Stimulated activated CD8-positive, alpha-beta memory T cell treated with anti-CD3 and anti-CD28 coated beads, Interleukin-7, amount 100 ng/mL, for 4 hours (primary cell): ENCODE measurements around the gene RAB18.
"Not testable (repeated sequence)": the region's sequence is repeated elsewhere in the genome, so short reads cannot be mapped to it uniquely, and the experiment has no call there.

ENCODE experiments used
- DNase-seq, 2 donors: peaks; one replicate each; pipeline ENCODE4 v3.0.0-alpha.2; 2020; ENCODE audit warnings: low read depth in 2 of 2

The RAB18 gene

DNA sequence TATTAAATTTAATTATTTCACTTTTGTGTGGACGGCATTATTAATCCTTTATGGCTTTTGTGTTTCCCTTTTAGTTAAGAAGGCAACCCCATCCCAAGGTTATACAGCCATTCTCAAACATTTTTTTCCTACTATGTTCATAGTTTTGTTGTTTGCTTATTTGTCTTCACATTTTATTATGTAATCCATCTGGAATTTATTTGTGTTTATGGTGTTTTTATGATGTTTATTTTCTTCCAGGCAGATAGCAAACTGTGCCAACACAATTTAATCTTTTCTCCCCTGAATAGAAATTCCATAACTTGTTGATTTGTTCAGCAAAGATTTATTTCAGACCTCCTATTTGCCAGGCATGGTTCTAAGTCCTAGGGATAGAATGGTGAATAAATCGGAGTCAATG is 42.9 kb downstream of the RAB18 start:
- DNase-seq = no peak

DNA sequence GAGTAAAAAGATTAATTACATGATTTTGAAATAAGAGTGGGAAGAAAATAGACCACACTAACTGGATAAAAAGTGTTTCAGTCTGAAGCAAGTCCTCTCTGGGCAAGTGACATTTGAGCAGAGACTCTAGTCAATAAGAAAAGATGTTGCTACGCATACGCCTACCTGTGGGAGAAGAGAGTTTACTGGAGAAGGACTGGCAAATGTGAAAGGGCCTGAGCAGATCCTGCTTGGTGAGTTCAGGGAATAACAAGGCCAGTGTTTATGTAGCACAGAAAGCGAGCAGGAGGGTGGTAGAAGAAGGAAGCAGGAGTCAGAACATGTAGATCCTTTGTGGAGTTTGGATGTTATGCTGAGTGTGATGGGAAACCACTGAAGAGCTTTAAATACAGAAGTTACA is 43.4 kb downstream of the RAB18 start:
- no peak for DNase-seq

DNA sequence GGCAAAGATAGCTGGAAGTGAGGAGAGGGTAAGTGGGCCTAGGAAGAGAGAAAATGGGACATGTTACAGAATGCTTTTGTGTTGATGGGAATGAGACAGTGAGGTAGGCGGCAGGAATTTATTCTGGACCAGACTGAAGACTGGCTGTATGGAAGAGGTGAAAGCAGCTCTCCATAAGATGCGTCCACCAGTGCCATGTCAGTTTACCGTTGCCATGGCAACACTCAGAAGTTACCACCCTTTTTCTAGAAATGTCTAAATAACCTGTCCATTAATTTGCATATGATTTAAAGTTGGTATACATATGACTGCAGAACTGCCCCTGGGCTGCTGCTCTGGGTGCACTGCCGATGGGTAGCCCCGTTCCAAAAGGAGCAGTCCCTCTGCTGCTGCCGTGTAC is 46.7 kb downstream of the RAB18 start:
- DNase-seq = no peak

DNA sequence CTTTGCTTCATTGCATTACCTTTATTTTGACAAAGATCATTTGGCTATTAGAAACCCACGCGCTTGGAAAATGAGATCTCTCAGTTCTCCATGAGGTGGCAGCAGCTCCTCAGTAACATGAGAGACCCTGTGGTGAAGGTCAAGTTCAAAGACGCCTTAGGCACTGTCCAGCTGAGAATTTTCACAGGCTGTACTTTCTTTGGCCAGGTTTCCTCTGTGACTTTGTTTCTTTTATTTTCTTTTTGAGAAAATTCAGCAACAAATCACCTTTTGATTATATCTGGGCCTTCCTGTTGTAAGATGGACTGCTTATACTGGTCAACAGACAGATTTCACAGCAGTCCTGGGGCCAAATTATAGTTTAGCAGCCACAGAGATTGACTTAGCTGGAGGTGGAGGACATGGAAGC is 54.5 kb downstream of the RAB18 start:
- no peak for DNase-seq

DNA sequence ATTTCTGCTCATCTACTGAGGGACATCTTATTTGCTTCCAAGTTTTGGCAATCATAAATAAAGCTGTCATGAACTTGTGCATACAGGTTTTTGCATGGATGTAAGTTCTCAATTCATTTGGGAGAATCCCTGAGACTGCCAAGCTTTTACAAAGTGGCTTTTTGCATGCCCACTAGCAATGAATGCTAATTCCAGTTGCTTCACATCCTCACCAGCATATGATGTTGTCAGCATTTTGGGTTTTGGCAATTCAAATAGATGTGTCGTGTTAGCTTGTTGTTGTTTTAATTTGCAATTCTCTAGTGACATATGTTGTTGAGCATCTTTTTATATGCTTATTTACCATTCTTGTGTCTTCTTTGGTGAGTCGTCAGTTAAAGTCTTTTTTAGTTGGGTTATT is 57.2 kb downstream of the RAB18 start:
- DNase-seq = no peak

DNA sequence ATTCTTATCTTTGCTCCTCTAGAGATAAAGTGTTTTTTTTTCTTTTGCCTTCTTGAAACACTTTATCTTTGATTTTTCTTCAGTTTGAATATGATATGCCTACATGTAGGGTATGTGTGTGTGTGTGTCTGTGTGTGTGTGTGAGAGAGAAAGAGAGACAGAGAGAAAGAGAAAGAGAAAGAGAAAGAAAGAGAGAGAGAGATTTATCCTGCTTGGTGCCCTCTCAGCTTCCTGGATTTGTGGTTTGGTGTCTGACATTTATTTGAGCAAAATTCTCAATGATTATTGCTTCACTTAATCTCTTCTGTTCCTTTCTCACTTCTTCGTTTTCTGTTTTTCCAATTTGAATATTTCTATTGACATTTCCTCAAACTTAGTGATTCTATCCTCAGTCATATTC is 60.3 kb downstream of the RAB18 start:
- DNase-seq = no peak

DNA sequence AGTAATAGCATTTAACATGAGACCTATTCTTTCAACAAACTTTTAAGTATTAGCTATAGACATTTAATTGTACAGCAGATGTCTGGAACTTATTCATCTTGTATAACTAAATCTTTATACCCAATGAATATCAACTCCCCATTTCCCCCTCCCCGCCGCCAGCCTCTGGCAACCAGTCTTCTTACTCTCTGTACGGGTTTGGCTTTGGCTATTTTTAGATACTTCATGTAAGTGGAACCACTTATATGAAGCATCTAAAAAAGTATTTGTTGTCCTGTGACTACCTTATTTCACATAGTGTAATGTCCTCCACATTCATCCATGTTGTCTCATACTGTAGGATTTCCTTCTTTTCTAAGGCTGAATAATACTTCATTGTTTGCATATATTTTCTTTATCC is 60.8 kb downstream of the RAB18 start:
- no peak for DNase-seq

DNA sequence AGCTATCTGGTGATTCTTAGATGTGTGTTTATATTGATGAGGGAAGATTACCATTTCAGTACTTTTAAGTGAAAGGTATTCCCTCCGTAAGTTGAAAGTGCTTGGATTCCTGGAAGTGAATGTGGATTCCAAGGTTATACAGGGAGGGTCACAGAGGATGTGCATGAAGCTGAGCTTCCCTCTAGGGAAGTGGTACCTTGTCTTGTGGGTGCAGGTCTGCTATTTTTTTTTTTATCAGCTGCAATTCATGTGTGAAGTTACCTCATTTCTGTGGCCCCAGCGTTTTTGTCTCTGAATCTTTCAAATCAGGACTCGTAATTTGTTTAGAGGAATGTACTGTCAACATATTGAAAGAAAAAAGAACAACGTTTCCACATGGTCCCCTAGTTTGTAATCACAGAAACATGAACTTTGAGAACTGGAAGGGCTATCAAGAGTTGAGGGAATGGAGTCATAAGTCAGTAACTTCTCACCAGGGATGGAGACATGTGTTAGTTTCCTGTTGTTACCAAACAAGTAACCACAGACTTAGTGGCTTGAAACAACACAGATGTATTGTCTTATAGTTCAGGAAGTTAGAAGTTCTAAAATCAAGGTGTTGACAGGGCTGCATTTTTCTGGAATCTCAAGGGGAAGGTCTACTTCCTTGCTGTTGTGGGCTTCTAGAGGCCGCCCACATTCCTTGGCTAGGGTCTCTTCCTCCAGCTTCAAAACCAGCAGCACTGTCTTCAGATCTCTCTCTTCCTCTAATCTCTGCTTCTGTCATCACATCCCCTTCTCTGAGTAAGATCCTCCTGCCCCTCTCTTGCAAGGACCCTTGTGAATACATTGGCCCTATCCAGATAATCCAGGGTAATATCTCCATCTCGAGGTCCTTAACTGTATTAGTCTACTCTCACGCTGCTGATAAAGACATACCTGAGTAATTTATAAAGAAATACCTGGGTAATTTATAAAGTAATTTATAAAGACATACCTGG is 64.4 kb downstream of the RAB18 start:
- DNase-seq = no peak

DNA sequence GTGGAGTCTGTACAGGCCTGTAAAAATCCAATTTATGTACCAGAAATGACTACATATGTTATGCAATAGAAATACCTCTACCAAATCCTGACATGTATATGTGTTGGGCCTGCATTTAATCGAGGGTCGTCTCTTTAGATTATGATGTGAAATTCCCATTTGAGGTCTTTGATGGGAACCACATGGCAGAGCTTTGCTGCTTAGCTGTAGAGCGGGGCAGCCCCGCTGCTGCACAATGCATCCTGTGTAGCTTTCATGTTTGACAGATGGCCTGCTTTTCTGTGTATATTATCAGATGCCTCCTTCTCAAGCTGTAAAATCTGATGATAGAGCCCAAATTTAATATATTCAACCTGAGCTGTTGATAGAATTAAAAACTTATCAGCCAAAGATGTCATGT is 65.8 kb downstream of the RAB18 start:
- no peak for DNase-seq

DNA sequence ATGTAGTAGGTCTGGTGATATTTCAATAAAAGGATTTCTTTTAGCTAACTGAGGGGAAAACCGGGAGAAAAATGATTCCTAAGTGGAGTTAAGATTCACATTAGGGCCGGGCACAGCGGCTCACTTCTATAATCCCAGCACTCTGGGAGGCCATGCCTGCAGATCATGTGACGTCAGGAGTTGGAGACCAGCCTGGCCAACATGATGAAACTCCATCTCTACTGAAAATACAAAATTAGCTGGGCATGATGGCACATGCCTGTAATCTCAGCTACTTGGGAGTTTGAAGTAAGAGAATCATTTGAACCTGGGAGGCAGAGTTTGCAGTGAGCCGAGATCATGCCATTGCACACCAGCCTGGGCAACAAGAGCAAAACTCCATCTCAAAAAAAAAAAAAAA is 72.9 kb downstream of the RAB18 start:
- DNase-seq = not testable (repeated sequence)

DNA sequence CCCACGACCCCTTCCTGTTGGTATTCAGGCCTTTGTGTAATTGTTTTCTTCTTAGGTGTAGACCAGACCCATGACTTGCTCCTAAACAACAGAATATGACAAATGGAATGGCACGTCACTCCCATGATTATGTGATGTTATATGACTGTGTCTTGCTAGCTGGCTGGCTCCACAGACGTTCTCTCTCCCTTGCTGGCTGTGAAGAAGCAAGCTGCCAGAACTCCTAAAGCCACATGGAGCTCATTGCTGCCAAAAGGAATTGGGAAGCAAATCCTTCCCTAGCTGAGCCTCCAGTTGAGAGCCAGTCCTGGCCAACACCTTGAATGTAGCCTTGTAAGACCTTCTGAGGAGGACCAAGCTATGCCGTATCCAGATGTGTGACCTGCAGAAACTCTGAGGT is 74.2 kb downstream of the RAB18 start:
- no peak for DNase-seq

DNA sequence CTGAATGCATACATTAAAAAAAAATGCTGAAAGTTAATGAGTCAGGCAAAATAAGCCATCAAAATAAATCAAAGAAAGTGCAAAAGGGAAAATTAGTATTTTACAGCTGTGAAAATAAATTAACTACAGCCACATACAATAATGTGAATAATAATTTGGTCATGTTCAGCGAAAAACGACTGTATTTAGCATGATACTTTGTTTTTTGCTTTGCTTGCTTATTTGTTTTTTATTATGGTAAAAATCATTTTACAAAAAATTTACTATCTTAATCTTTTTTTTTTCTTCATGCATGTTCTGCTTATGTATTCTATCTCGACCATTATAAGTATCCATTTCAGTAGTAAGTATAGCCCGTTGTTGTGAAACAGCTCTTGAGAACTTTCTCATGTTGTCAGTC is 77.1 kb downstream of the RAB18 start:
- DNase-seq = no peak

DNA sequence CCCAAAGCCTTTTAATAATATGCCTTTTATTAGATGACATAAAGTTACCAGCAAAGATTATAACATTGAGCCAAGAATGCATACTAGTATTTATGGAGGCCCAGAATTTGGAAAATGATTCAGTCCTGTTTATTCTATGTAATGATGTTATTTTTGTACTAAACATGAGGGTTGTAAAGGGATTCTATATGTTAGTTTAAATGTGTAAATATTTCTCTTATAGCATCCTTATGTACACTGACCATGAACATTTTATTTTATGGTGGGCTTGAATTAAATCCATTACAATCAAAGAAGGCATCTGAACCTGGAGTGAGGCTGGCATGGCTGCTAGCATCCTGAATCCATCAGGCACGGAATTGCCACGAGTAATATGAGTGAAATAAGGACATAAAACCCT is 80.2 kb downstream of the RAB18 start:
- no peak for DNase-seq
